NCI-H187 treated with DMSO at 0.1 percent for 48 hours (cell line): Measurements from ENCODE around the gene CNOT1.
"Not testable (repeated sequence)": the region's sequence is repeated elsewhere in the genome, so short reads cannot be mapped to it uniquely, and the experiment has no call there.

Experiments
- DNase-seq: peaks from one replicate; lab custom pipeline; 2025; lab: John Stamatoyannopoulos, UW

The CNOT1 gene

GRCh38 chr16:58638148-58639036, 8.8 kb upstream of the CNOT1 start:
- DNase-seq: no peak

GRCh38 chr16:58637021-58637420, 7.4 kb upstream of the CNOT1 start:
- DNase-seq: not testable (repeated sequence)

DNA sequence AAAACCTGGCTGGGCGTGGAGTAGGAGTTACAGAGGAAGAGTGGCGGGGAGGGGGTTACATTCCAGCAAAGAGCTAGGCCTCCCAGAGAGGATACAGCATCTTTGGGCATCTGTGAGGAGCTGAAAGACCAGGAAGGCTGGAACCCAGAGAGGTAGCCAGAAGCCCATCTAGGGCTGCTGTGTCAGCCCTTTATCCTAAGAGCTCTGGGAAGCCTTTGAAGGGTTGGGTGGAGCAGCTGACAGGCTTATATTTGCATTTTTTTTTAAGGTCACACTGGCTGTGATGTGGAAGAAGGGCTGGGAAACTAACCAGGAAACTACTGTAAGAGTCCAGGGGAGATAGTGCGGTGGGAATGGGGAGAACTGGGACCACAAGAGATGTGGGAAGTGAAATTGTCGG, 6.8 kb upstream of the CNOT1 start:
- no peak for DNase-seq

DNA sequence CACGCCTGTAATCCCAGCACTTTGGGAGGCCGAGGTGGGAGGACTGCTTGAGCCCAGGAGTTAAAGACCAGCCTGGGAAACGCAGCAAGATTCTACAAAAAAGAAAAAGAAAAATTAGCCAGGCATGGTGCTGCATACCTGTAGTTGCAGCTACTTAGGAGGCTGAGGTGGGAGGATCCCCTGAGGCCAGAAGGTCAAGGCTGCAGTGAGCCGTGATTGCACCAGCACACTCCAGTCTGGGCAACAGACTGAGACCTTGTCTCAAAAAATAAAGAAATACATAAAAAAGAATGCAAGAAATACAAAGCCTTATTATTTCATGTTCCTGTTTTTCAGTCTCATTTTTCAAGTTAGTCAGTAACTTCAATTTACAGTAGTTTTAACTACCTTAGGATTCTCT, 5.9 kb upstream of the CNOT1 start:
- no peak for DNase-seq

- no peak for DNase-seq
Measured at GRCh38 chr16:58634265-58634802, 4.7 kb upstream of the CNOT1 start.

GRCh38 chr16:58628845-58629732, 537 bp downstream of the CNOT1 start:
- DNase-seq: no peak

DNA sequence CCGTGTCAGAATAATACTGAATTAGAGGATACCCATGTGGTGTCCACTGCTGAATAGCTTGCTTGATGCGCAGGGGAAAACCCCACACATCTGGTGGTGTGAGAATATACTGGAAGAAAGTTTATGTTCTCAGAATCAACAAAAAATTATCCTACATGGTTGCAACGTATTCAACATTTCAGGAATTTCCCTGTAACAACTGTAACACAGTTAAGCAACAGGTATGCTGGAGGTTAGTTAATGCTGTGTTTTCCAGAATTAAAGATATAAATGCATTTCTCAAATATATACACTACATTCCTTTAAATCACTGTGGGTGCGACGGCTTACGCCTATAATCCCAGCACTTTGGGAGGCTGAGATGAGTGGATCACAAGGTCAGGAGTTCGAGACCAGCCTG, 5.4 kb downstream of the CNOT1 start:
- no peak for DNase-seq

- DNase-seq: no peak
Measured at GRCh38 chr16:58620396-58620795, 9.2 kb downstream of the CNOT1 start.

DNA sequence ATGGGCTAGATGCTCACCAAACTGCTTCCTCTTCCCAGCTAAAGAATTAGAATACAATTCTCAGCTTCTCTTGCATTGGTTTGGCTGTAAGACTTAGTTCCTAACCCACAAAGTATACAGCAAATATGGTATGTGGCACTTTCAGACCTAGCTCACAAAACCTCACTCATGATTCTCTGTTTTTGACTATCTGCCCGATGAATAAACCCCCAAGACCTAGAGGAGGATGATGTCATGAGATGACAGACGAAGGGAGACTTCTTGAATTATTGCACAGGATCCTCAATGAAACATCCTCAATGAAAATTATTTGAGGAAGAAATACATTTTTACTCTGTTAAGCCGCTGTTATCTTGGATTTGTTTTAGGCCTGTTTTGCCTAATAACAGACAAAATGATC, 14.3 kb downstream of the CNOT1 start:
- no peak for DNase-seq

- no peak for DNase-seq
Measured at GRCh38 chr16:58614860-58615259, 14.8 kb downstream of the CNOT1 start.

DNA sequence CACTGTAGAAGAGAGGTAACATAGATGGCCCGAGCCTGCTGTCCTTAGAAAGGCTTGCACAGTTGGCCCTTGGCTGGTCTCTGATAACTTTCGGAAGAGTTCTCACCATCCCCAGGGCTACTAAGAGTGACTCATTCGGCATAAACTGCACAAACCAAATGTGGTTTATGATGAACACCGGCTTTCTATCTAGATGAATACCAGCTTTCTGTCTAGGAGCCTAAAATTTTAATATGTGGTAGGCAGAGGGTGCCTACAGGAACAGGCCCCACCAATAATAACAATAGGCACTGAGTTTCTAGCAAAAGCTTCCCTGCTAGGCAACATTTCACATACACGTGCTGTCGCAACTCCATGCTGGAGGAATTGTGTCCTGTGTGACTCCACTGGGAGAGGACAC, 15.4 kb downstream of the CNOT1 start:
- DNase-seq: no peak

GRCh38 chr16:58612965-58613364, 16.7 kb downstream of the CNOT1 start:
- DNase-seq: not testable (repeated sequence)

GRCh38 chr16:58608601-58609136, 21.0 kb downstream of the CNOT1 start:
- no peak for DNase-seq

DNA sequence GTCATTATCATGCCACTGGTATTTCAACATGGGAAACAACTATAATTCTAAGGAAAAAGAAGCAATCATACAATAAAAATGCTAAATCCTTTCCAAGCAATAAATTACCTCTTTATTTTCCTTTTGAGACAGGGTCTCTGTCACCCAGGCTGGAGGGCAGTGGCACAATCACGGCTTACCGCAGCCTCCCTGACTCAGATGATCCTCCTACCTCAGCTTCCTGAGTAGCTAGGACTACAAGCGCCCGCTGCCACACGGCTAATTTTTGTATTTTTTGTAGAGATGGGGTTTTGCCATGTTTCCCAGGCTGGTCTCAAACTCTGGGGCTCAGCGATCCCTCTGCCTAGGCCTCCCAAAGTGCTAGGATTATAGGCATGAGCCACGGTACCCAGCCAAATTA, 24.1 kb downstream of the CNOT1 start:
- DNase-seq: no peak

DNA sequence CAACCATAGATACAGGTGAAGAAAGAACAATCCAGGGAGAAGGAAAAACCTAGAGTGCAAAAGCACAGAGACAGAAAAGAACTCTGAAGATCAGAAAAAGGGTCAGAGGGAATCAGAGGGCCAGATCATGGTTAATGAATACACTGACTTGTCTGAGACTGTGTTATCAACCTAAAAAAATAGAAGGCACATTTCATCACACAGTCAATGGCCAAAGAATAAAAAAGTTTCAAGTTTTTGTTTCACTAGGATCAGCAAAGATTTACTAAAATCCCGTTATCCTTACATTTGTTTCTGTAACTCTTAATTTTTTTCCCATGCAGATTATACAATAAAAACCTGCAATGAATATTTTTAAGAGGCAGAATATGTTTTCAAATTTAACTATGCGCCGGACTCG, 38.5 kb downstream of the CNOT1 start:
- no peak for DNase-seq

DNA sequence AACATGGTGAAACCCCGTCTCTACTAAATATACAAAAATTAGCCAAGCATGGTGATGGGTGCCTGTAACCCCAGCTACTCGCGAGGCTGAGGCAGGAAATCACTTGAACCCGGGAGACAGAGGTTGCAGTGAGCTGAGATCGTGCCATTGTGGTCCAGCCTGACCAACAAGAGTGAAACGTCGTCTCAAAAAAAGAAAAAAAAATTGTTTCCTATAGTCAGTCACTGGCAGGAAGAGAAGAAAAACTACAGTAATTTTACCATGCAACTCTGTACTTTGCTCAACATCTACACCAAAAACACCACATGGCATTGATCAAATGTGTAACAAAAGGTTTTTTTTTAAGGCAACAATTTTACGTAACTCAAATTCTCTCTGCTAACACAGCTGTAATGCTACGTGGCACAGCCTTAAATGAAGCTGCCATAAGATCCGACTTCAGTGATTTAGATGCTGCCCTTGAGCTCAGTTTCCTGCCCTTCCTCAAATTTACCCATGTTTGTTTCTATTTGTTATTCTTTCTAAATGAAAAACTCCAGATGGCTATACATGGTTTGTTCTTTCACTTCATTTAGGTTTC, 40.2 kb downstream of the CNOT1 start:
- DNase-seq: no peak

DNA sequence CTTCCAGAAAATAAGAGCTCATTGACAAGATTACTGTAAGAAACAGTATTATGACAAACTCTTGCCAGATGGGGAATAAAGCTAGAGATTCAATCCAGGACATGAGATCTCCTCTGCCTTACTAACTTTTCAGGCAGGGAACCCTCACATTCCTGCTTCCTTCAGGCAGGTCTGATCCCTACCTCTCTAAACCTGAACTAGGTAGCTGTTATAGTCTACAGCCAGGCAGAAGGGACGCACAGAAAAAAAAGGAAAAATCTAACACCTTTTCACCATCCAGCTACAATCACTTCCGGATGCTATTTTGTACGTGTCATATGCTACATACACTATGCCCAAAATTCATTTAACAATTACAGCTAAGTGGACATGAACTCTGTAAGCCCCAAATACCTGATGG, 41.2 kb downstream of the CNOT1 start:
- no peak for DNase-seq

- no peak for DNase-seq
Measured at GRCh38 chr16:58586340-58587030, 43.1 kb downstream of the CNOT1 start.

DNA sequence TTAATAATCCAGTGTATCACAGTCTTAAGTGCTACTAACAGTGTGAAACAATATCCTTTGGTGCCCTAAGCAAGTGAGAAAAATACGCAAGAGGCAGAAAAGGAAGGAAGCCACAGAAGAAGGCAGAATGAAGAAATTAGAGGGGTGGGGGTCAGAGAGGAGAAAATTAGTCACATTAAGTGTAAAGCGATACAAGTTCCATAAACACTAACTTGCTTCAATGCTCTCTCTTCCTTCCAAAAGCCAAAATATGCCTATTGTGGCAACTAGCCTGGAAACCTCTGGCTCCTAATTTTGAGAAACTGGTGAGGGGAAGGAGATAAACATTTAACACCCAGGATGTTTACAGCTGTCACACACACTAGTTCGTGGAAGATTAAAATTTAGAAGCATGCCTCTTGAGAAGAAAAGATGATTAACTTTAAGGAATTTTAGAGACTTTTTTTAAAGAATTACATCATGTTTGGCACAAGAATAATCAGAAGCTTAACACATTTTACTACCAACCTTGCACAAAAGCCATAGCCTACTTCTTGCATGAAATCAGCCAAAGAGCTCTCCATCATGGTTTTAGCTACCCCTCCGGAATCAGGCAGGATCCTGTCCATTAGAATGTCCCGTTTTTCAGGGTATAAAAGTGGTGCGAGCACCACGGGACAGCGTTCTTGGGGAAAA, 44.7 kb downstream of the CNOT1 start:
- DNase-seq: no peak

DNA sequence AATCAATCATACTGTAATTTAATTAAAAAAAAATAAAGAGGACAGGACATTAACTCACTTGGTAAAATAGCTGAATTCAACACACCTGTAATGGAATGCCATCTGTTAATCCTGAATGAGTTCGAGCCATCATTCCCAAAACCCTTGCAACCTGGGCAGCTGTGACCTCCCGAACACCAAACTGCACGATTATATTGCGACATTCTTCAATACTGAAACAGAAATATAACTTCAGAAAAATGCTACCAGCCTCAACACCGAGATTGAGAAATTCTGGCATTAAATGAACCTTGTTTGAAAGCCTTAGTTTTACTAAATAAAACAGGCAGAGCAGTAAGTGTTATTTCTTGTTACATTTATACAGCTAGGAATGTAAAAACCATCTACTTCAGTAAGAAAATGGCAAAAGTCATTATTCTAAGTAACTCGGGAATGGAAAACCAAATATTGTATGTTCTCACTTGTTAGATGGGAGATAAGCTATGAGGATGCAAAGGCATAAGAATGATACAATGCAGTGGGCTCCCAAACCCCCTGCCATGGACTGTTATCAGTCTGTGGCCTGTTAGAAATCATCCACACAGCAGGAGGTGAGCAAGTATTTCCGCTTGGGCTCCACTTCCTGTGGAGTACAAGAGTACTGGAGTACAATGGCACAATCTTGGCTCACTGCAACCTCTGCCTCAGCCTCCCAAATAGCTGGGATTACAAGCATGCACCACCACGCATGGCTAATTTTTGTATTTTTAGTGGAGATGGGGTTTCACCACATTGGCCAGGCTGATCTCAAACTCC, 46.5 kb downstream of the CNOT1 start:
- no peak for DNase-seq
